ENCODE results near the gene LRRFIP1.
"Not testable (repeated sequence)": the region's sequence is repeated elsewhere in the genome, so short reads cannot be mapped to it uniquely, and the experiment has no call there.

Gene LRRFIP1

DNA sequence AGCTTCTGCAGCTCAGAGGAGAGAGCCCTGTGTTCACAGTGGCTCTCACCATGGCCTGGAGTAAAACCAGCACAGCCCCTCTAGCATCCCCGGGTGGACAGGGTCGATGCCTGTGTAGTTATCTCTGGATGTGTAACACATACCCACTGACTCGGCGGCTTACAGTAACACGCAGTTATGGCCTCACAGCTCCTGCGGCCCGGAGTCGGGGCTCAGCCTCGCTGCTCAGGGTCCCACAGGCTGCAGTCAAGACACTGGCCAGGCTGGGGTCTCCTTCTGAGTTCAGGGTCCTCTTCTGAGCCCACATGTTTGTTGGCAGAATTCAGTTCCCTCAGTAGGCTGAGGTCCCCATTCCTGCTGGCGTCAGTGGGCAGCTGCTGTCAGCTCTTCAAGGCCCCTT lies 34.4 kb upstream of the LRRFIP1 start:
- TF ChIP-seq, protein P1, sequence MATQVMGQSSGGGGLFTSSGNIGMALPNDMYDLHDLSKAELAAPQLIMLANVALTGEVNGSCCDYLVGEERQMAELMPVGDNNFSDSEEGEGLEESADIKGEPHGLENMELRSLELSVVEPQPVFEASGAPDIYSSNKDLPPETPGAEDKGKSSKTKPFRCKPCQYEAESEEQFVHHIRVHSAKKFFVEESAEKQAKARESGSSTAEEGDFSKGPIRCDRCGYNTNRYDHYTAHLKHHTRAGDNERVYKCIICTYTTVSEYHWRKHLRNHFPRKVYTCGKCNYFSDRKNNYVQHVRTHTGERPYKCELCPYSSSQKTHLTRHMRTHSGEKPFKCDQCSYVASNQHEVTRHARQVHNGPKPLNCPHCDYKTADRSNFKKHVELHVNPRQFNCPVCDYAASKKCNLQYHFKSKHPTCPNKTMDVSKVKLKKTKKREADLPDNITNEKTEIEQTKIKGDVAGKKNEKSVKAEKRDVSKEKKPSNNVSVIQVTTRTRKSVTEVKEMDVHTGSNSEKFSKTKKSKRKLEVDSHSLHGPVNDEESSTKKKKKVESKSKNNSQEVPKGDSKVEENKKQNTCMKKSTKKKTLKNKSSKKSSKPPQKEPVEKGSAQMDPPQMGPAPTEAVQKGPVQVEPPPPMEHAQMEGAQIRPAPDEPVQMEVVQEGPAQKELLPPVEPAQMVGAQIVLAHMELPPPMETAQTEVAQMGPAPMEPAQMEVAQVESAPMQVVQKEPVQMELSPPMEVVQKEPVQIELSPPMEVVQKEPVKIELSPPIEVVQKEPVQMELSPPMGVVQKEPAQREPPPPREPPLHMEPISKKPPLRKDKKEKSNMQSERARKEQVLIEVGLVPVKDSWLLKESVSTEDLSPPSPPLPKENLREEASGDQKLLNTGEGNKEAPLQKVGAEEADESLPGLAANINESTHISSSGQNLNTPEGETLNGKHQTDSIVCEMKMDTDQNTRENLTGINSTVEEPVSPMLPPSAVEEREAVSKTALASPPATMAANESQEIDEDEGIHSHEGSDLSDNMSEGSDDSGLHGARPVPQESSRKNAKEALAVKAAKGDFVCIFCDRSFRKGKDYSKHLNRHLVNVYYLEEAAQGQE (IDR thresholded peaks at IDR 0.05; ENCODE audit: insufficient replicate concordance, low read depth), result no peak
- TF ChIP-seq POLR2AphosphoS5 (IDR thresholded peaks at IDR 0.05; ENCODE audit: low read depth), result no peak
- TF ChIP-seq GABPA (IDR thresholded peaks at IDR 0.05; ENCODE audit: low read depth), result no peak
- TF ChIP-seq SPI1 (IDR thresholded peaks at IDR 0.05; ENCODE audit: borderline replicate concordance, low read depth), result no peak
- TF ChIP-seq, protein P2, sequence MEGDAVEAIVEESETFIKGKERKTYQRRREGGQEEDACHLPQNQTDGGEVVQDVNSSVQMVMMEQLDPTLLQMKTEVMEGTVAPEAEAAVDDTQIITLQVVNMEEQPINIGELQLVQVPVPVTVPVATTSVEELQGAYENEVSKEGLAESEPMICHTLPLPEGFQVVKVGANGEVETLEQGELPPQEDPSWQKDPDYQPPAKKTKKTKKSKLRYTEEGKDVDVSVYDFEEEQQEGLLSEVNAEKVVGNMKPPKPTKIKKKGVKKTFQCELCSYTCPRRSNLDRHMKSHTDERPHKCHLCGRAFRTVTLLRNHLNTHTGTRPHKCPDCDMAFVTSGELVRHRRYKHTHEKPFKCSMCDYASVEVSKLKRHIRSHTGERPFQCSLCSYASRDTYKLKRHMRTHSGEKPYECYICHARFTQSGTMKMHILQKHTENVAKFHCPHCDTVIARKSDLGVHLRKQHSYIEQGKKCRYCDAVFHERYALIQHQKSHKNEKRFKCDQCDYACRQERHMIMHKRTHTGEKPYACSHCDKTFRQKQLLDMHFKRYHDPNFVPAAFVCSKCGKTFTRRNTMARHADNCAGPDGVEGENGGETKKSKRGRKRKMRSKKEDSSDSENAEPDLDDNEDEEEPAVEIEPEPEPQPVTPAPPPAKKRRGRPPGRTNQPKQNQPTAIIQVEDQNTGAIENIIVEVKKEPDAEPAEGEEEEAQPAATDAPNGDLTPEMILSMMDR (IDR thresholded peaks at IDR 0.05; ENCODE audit: insufficient read depth, low read length), result no peak
- no peak for DNase-seq (ENCODE audit: low read depth in 1 of 2, low spot score in 1 of 2)
- no peak overlapping the region for H3K27ac ChIP-seq (replicated peaks)
- H3K4me3 ChIP-seq (replicated peaks; ENCODE audit: insufficient read depth, low read length), result no peak overlapping the region
- H3K27me3 ChIP-seq (ENCODE audit: insufficient read depth, poor library complexity, severe bottlenecking), result no peaks in the 10 kb centered on the region

DNA sequence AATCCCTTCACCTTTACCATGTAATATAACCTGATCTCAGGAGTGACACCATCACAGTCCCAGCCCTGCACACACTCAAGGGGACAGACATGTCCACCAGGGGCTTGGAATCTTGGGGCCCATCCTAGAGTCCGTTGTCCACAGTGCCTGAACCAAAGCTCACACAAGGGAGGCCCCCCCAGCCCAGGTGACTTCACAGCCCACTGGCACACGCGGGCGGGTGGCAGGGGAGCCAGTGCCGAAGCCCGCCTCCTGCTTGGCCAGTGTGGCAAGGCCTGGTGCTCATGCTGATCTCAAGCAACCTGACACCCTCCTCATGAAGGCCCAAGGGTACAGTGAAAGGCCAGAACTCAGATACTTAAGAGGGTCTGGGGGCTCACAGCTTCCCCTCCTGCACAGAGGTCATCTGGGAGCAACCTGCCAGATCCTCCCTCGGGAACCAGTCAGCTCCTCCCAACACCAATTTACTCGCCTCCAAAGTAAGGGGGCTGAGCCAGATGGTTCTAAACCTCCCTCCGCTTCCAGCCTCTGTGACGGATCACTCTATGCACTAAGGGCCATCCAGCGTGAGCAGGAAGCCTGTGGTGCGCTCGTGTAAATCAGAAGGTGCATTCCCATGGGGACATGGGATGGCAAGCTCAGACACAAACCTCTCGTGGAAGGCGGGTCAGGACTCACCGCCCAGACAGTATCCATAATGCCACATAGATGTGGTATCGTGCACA lies 33.6 kb upstream of the LRRFIP1 start:
- DNase-seq (ENCODE audit: low read depth in 1 of 2, low spot score in 1 of 2), result no peak
- no peaks in the 10 kb centered on the region for H3K27me3 ChIP-seq (ENCODE audit: insufficient read depth, poor library complexity, severe bottlenecking)
- no peak overlapping the region for H3K4me3 ChIP-seq (replicated peaks; ENCODE audit: insufficient read depth, low read length)
- no peak for TF ChIP-seq SPI1 (IDR thresholded peaks at IDR 0.05; ENCODE audit: borderline replicate concordance, low read depth)
- TF ChIP-seq, protein P1 (IDR thresholded peaks at IDR 0.05; ENCODE audit: insufficient replicate concordance, low read depth), result no peak
- TF ChIP-seq, protein P2 (IDR thresholded peaks at IDR 0.05; ENCODE audit: insufficient read depth, low read length), result no peak
- TF ChIP-seq POLR2AphosphoS5 (IDR thresholded peaks at IDR 0.05; ENCODE audit: low read depth), result no peak
- TF ChIP-seq GABPA (IDR thresholded peaks at IDR 0.05; ENCODE audit: low read depth), result no peak
- H3K27ac ChIP-seq (replicated peaks), result no peak overlapping the region

DNA sequence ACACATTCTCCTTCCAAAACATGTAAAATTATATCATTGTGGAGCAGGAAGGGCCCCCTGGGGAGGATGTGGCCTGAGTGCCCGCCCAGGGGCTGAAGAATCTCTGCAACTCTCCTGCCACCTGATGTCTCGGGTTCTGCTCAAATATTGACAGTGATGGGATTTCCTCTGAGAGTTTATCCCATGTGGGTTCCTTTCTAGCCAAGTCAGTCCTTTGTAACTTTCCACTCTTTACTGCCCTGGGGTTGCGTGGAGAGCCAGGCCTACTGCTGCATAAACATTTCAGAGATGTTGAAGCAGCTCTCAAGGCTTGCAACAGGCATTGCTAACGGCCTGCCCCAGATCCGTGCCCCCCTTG lies 32.9 kb upstream of the LRRFIP1 start:
- Histone ChIP-seq H3K4me3 (replicated peaks; ENCODE audit: insufficient read depth, low read length) (no peak overlapping the region), H3K27ac (replicated peaks) (no peak overlapping the region), H3K27me3 (ENCODE audit: insufficient read depth, poor library complexity, severe bottlenecking) (no peaks in the 10 kb centered on the region)
- TF ChIP-seq GABPA (IDR thresholded peaks at IDR 0.05; ENCODE audit: low read depth) (no peak), SPI1 (IDR thresholded peaks at IDR 0.05; ENCODE audit: borderline replicate concordance, low read depth) (no peak), POLR2AphosphoS5 (IDR thresholded peaks at IDR 0.05; ENCODE audit: low read depth) (no peak)
- TF ChIP-seq, protein P1 (IDR thresholded peaks at IDR 0.05; ENCODE audit: insufficient replicate concordance, low read depth), result no peak
- TF ChIP-seq, protein P2 (IDR thresholded peaks at IDR 0.05; ENCODE audit: insufficient read depth, low read length), result no peak
- DNase-seq (ENCODE audit: low read depth in 1 of 2, low spot score in 1 of 2), result no peak

DNA sequence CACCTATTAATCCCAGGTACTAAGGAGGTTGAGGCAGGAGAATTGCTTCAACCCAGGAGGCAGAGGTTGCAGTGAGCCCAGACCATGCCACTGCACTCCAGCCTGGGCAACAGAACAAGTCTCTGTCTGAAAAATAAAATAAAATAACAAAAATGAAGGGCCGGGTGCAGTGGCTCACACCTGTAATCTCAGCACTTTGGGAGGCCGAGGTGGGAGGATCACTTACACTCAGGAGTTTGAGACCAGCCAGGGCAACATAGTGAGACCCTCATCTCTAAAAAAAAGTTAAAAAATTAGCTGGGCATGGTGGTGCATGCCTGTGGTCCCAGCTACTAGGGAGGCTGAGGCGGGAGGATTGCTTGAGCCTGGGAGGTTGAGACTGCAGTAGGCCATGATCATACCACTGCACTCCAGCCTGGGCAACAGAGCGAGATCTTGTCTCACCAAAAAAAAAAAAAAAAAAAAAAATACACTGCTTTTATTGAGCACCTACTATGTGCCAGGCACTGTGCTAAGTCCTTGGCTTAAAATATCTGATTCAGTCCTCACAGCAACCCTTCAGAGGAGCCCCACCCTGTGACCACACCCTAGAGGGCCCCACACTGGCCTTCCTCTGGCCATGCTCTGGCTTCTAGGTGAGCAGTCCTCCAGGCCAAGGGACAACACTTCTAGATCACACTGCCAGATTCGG lies 31.4 kb upstream of the LRRFIP1 start:
- H3K27me3 ChIP-seq (ENCODE audit: insufficient read depth, poor library complexity, severe bottlenecking); DNase-seq (ENCODE audit: low read depth in 1 of 2, low spot score in 1 of 2); H3K27ac ChIP-seq (replicated peaks); H3K4me3 ChIP-seq (replicated peaks; ENCODE audit: insufficient read depth, low read length): not testable (repeated sequence)
